HepG2 (cell line): Measurements from ENCODE around the gene SH3BGRL2. TPM values are rescaled to one million over a fixed set of nuclear protein-coding genes. Genes with fewer than 3 reads are reported as not detected.

ENCODE experiments used
- ATAC-seq: fragments of 200-7000 bp; cut with Tn5 transposase; 3 replicates; pipeline ENCODE4 v1.9.1; 2020; ENCODE audit warnings: mild to moderate bottlenecking, moderate library complexity
- BruUV-seq: library from RNA; stranded (reverse); fragments of 400-500 nt; replicated peaks from 2 replicates; lab custom pipeline; 2021; lab: Mats Ljungman, UMichigan
- CTCF ChIA-PET: fragments of 300-600 bp; formaldehyde crosslinking; extraction: SDS; loops from one replicate; lab custom pipeline; 2021; ENCODE audit warnings: low total read pairs, inconsistent platforms, low intra/inter-chr PET ratio; lab: Yijun Ruan, JAX
- POLR2A ChIA-PET: fragments of 350-600 bp; sonication (Branson Sonifier 250); formaldehyde crosslinking; loops from one replicate; lab custom pipeline; 2020; ENCODE audit warnings: antibody characterized with exemption, inconsistent platforms; lab: Yijun Ruan, JAX
- DNase-seq: peaks from one replicate; pipeline ENCODE4 v3.0.0-alpha.2; 2015; ENCODE audit warnings: low spot score
- FAIRE-seq: peaks from 3 replicates; lab custom pipeline; 2011; peaks lifted over from hg19 to GRCh38; lab: Jason Lieb, UNC
- H2AFZ ChIP-seq: one replicate; pipeline ENCODE4 v1.6.1; 2011; ENCODE audit warnings: low read length, inconsistent platforms
- H3K27ac ChIP-seq: fragments of 300-600 bp; 3 replicates; pipeline ENCODE4 v1.8.0; 2011; ENCODE audit warnings: mixed run types, mild to moderate bottlenecking, mixed read lengths, low read length, inconsistent platforms; ENCODE audit not compliant: insufficient read depth; ENCODE audit errors: extremely low read length
- H3K27me3 ChIP-seq, 2 experiments: fragments of 200-600 bp in 1 of 2; 2 replicates in 1 of 2; 3 replicates in 1 of 2; pipeline versions ENCODE4 v1.6.0 to v1.8.0; 2011; ENCODE audit warnings: low read length in 2 of 2, mild to moderate bottlenecking in 2 of 2, moderate library complexity in 2 of 2, inconsistent platforms in 1 of 2; ENCODE audit not compliant: insufficient read depth in 2 of 2, control insufficient read depth in 1 of 2
- H3K36me3 ChIP-seq, 2 experiments: fragments of 200-600 bp in 1 of 2; replicated peaks in 1 of 2; 2 replicates in 1 of 2; 3 replicates in 1 of 2; pipeline versions ENCODE4 v1.5.1 to v1.8.0; 2011; ENCODE audit warnings: low read length in 2 of 2, inconsistent platforms in 1 of 2; ENCODE audit not compliant: insufficient read depth in 2 of 2, control insufficient read depth in 1 of 2
- H3K4me1 ChIP-seq: 2 replicates; pipeline ENCODE4 v1.5.1; 2012; ENCODE audit warnings: low read length, inconsistent platforms; ENCODE audit not compliant: insufficient read depth
- H3K4me2 ChIP-seq: 2 replicates; pipeline ENCODE4 v1.6.0; 2011; ENCODE audit warnings: low read depth, low read length, inconsistent platforms
- H3K4me3 ChIP-seq, 3 experiments: fragments of 200-600 bp in 1 of 3; sonication (generic), shearing (Covaris generic) in 1 of 3; replicated peaks in 1 of 3; 2 replicates each; pipeline ENCODE4 v1.5.1; 2011 to 2016; ENCODE audit warnings: low read length in 3 of 3, inconsistent platforms in 2 of 3, low read depth in 2 of 3, mild to moderate bottlenecking in 2 of 3, control low read depth in 1 of 3, mixed read lengths in 1 of 3; ENCODE audit not compliant: insufficient read depth in 1 of 3
- H3K79me2 ChIP-seq: one replicate; pipeline ENCODE4 v1.6.1; 2011; ENCODE audit warnings: low read length, inconsistent platforms; ENCODE audit not compliant: insufficient read depth
- H3K9ac ChIP-seq: 2 replicates; pipeline ENCODE4 v1.6.0; 2011; ENCODE audit warnings: mild to moderate bottlenecking, low read depth, low read length, inconsistent platforms; ENCODE audit not compliant: insufficient read depth
- H3K9me3 ChIP-seq: 2 replicates; pipeline ENCODE4 v1.5.1; 2012; ENCODE audit warnings: mild to moderate bottlenecking, low read length
- H4K20me1 ChIP-seq: 2 replicates; pipeline ENCODE4 v1.6.0; 2011; ENCODE audit warnings: inconsistent platforms, mild to moderate bottlenecking, low read length, moderate library complexity; ENCODE audit not compliant: insufficient read depth
- CBX2 ChIP-seq, 2 experiments: fragments of 200-600 bp in 1 of 2; sonication (generic); formaldehyde crosslinking in 1 of 2; IDR thresholded peaks; 2 replicates each; pipeline versions ENCODE4 v1.7.0 to v1.8.1; 2018 to 2022; ENCODE audit warnings: low read depth in 2 of 2, low read length in 1 of 2, mild to moderate bottlenecking in 1 of 2, missing genetic modification reagents in 1 of 2
- KMT2B ChIP-seq: IDR thresholded peaks from 2 replicates; pipeline ENCODE4 v1.6.1; 2016; ENCODE audit warnings: missing genetic modification reagents, missing compliant biosample characterization
- TBX2 ChIP-seq: sonication (generic); formaldehyde crosslinking; IDR thresholded peaks from 2 replicates; pipeline ENCODE4 v1.5.0; 2020; ENCODE audit warnings: missing genetic modification reagents, mild to moderate bottlenecking, borderline replicate concordance
- ZFP36 ChIP-seq: fragments of 150-350 bp; IDR thresholded peaks from 2 replicates; pipeline ENCODE4 v1.6.1; 2018; ENCODE audit warnings: borderline replicate concordance, low read length, low read depth; ENCODE audit not compliant: partially characterized antibody
- in situ Hi-C: cut with HindIII; loops from 2 replicates; pipeline ENCODE4 v1.10.0; 2017; ENCODE audit warnings: low pct_unique_long_range_greater_than_20kb; ENCODE audit not compliant: extremely low pct_ligation_motif_present
- intact Hi-C: fragments of 100-400 bp; cut with micrococcal nuclease; formaldehyde crosslinking; loops from one replicate; pipeline ENCODE4 v1.10.0; 2022; ENCODE audit not compliant: unreplicated experiment
- polyA plus RNA-seq, 8 experiments: library from polyadenylated mRNA; depleted of rRNA in 3 of 8; stranded (reverse) in 7 of 8; unstranded in 1 of 8; fragments of >200 nt; fragmentation: Illumina TruSeq in 4 of 8; extraction: Trizol in 4 of 8; gene quantifications; 2 replicates each; pipeline versions ENCODE4 v1.2.1 to v1.2.3, GENCODE V29; 2011 to 2016; ENCODE audit warnings: low read depth in 4 of 8, missing spikeins in 1 of 8, mixed read lengths in 1 of 8; ENCODE audit not compliant: insufficient read depth in 1 of 8
- total RNA-seq, 5 experiments: library from RNA; depleted of rRNA; stranded (reverse); fragments of >200 nt; fragmentation: Illumina TruSeq; extraction: Trizol; gene quantifications; 2 replicates each; pipeline ENCODE4 v1.2.3, GENCODE V29; 2016; ENCODE audit warnings: low read depth in 1 of 5
- TF ChIP-seq, protein P1 (sequence below): sonication (generic); formaldehyde crosslinking; IDR thresholded peaks from 2 replicates; pipeline ENCODE4 v1.5.0; 2020; ENCODE audit warnings: mild to moderate bottlenecking, missing genetic modification reagents, borderline replicate concordance
- TF ChIP-seq, protein P2 (sequence below): IDR thresholded peaks from 2 replicates; pipeline ENCODE4 v1.6.1; 2016; ENCODE audit warnings: control low read depth
- TF ChIP-seq, protein P3 (sequence below): sonication (generic); formaldehyde crosslinking; IDR thresholded peaks from 2 replicates; pipeline ENCODE4; 2020; ENCODE audit warnings: missing genetic modification reagents, mild to moderate bottlenecking, borderline replicate concordance

Gene SH3BGRL2
- total and polyA plus RNA-seq, 2 of the 13 experiments (the other 11 are each of a cell fraction or from before 2014, with no cell fraction given) = 10.9 to 28.8 TPM

DNA sequence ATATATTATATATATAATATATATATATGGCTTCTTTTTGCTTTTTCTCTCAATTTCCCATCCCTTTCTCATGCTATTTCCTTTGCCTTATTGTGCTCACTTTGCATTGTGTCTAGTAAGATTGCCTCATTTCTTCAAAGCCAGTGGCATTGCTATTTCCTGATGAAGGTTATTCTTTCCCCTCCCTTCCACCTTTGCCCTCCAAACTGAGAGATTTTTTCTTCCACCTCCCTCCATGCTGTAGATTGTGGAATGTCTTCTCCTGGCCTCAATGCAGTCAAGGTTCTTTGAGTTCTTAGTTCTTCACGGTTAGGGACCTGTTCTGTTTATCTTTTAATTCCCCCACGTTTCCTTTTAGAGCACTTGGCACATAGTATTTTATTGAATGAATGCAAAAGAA is 17.2 kb downstream of the SH3BGRL2 start (continued):
- TF ChIP-seq, protein P1, sequence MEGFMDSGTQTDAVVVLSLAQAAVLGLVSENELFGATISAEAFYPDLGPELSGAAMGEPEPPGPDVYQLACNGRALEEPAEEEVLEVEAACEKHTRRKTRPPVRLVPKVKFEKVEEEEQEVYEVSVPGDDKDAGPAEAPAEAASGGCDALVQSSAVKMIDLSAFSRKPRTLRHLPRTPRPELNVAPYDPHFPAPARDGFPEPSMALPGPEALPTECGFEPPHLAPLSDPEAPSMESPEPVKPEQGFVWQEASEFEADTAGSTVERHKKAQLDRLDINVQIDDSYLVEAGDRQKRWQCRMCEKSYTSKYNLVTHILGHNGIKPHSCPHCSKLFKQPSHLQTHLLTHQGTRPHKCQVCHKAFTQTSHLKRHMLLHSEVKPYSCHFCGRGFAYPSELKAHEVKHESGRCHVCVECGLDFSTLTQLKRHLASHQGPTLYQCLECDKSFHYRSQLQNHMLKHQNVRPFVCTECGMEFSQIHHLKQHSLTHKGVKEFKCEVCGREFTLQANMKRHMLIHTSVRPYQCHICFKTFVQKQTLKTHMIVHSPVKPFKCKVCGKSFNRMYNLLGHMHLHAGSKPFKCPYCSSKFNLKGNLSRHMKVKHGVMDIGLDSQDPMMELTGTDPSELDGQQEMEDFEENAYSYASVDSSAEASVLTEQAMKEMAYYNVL (CRISPR knock-in tag) = no peak
- TF ChIP-seq, protein P2, sequence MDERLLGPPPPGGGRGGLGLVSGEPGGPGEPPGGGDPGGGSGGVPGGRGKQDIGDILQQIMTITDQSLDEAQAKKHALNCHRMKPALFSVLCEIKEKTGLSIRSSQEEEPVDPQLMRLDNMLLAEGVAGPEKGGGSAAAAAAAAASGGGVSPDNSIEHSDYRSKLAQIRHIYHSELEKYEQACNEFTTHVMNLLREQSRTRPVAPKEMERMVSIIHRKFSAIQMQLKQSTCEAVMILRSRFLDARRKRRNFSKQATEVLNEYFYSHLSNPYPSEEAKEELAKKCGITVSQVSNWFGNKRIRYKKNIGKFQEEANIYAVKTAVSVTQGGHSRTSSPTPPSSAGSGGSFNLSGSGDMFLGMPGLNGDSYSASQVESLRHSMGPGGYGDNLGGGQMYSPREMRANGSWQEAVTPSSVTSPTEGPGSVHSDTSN (CRISPR knock-in tag) = no peak
- TF ChIP-seq, protein P3, sequence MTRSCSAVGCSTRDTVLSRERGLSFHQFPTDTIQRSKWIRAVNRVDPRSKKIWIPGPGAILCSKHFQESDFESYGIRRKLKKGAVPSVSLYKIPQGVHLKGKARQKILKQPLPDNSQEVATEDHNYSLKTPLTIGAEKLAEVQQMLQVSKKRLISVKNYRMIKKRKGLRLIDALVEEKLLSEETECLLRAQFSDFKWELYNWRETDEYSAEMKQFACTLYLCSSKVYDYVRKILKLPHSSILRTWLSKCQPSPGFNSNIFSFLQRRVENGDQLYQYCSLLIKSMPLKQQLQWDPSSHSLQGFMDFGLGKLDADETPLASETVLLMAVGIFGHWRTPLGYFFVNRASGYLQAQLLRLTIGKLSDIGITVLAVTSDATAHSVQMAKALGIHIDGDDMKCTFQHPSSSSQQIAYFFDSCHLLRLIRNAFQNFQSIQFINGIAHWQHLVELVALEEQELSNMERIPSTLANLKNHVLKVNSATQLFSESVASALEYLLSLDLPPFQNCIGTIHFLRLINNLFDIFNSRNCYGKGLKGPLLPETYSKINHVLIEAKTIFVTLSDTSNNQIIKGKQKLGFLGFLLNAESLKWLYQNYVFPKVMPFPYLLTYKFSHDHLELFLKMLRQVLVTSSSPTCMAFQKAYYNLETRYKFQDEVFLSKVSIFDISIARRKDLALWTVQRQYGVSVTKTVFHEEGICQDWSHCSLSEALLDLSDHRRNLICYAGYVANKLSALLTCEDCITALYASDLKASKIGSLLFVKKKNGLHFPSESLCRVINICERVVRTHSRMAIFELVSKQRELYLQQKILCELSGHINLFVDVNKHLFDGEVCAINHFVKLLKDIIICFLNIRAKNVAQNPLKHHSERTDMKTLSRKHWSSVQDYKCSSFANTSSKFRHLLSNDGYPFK = no peak

DNA sequence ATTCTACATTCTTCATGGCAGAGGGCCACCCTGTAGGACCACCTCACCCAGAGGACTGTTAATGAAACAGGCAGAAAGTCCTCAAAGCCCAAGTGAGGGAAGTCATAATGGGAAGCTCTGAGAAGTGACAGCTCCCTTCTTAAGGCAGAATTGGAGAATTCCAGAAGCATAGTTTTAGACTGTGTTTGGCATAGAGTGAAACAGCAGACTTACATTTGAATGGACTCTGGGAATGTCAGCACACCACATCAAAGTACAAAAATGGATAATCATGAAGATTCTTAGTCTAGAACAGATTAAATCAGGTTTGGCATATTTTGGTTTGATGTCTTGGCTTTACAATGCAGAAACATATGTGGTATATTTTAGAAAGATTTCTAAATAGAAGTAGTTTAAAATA is 17.9 kb downstream of the SH3BGRL2 start:
- Histone ChIP-seq H2AFZ (no peak overlapping the region), H3K4me3 (no peak overlapping the region), H3K79me2 (peaks cover 49% of the 10 kb centered on the region), H3K4me2 (no peak overlapping the region), H3K27me3 (no peaks in the 10 kb centered on the region), H3K4me1 (peaks cover 32% of the 10 kb centered on the region), H3K36me3 (no peaks in the 10 kb centered on the region), H3K9me3 (no peaks in the 10 kb centered on the region), H4K20me1 (no peaks in the 10 kb centered on the region; the same call in none of the 2 replicates), H3K27ac (no peak overlapping the region), H3K9ac (no peak overlapping the region)
- no peak for TF ChIP-seq ZFP36
- no peak for TF ChIP-seq TBX2
- no peak for TF ChIP-seq CBX2 (IDR thresholded peaks at IDR 0.05; ENCODE audit: low read depth, low read length)
- TF ChIP-seq CBX2 (CRISPR knock-in tag; IDR thresholded peaks at IDR 0.05; ENCODE audit: low read depth) = no peak
- no peak for TF ChIP-seq KMT2B (CRISPR knock-in tag)
- no peak for DNase-seq
- intact Hi-C loops (loop anchor here (10.0 kb wide), 1 partner anchor 66 kb away; no protein-coding TSS in a partner anchor), in situ Hi-C loops (no loop called here)
- ATAC-seq = no peak
- FAIRE-seq = no peak
- ChIA-PET POLR2A (interaction anchor here (1.8 kb wide), 1 partner anchor 17 kb away, joined by 11 read pairs; the partner anchor contains the start of gene SH3BGRL2), CTCF (interaction anchor here (1.1 kb wide), 1 partner anchor 78 kb away, joined by 3 read pairs; no protein-coding TSS in a partner anchor)
- BruUV-seq = no TSS peak
